HTERT RPE-1 (cell line): Measurements from ENCODE around the gene SMIM44.
"Not testable (repeated sequence)": the region's sequence is repeated elsewhere in the genome, so short reads cannot be mapped to it uniquely, and the experiment has no call there.

Experiments used
- in situ Hi-C: fragments of 300-500 bp; cut with MboI; formaldehyde crosslinking; loops from 4 replicates; pipeline ENCODE4 v1.14.3; 2020; ENCODE audit warnings: low sequenced_read_pairs

Gene SMIM44

DNA sequence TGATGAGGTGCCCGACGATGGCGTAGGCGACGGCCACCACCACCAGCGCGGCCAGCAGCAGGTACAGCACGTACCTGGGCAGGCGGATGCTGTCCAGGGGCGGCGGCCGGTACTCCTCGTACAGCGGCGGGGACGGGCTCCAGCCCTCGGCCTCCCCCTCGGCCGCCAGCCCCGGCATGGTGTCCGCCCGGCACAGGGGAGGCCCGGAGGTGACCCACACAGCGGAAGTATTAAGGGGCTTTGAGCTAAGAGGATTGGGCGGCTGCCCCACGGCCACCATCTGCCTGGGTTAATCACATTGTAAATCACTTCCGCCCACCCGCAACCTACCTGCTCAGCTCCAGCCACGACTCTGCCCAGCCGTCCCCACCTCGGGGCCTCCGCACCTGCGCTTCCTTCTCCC is at the start of gene SMIM44:
Gene SMIM44 (minus strand): TSS at position 216 of the 403 bp plus-strand sequence. CDS start 38 bp downstream, at position 178.
- in situ Hi-C loops: loop anchor here (25.0 kb wide), 1 partner anchor 171 kb away; no protein-coding TSS in a partner anchor

DNA sequence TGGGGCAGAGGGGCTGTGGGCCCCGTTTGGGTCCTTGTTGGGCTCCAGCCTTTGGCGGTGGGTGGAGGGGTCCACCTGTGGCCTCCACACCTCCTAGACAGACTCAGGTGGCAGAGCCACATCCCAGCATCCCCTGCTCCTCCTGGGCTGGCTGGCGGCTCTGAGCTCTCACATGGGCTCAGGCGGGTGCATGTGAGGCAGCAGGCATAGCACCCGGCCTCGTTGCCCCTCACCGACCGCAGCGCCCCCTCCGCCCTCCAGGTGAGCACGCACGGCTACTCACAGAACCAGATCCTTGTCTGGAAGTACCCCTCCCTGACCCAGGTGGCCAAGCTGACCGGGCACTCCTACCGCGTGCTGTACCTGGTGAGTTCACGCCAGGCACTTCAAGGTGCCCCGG is 49.8 kb upstream of the SMIM44 start:
- in situ Hi-C loops: no loop called here

- in situ Hi-C loops: no loop called here
Measured at GRCh38 chr19:3532154-3532786, 49.0 kb upstream of the SMIM44 start.

DNA sequence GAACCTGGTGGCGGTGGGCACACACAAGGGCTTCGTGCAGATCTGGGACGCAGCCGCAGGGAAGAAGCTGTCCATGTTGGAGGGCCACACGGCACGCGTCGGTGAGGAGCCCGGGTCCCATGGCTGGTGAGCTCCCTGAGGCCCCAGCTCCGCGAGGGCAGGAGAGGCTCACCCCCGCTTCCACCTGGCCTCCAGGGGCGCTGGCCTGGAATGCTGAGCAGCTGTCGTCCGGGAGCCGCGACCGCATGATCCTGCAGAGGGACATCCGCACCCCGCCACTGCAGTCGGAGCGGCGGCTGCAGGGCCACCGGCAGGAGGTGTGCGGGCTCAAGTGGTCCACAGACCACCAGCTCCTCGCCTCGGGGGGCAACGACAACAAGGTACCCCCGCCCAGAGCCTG is 48.5 kb upstream of the SMIM44 start:
- in situ Hi-C loops: no loop called here

GRCh38 chr19:3530389-3530788 is 47.1 kb upstream of the SMIM44 start:
- in situ Hi-C loops: no loop called here

DNA sequence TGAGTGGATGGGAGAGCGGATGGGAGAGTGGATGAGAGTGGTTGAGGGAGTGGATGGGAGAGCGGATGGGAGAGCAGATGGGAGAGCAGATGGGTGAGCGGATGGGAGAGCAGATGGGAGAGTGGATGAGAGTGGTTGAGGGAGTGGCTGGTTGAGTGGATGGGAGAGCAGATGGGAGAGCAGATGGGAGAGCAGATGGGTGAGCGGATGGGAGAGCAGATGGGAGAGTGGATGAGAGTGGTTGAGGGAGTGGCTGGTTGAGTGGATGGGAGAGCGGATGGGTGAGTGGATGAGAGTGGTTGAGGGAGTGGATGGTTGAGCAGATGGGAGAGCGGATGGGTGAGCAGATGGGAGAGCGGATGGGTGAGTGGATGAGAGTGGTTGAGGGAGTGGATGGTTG is 46.1 kb upstream of the SMIM44 start:
- in situ Hi-C loops: not testable (repeated sequence)

- in situ Hi-C loops: no loop called here
Measured at GRCh38 chr19:3528539-3529211, 45.4 kb upstream of the SMIM44 start.

- in situ Hi-C loops: no loop called here
Measured at GRCh38 chr19:3528080-3528479, 44.8 kb upstream of the SMIM44 start.

GRCh38 chr19:3527238-3527910 is 44.1 kb upstream of the SMIM44 start:
- in situ Hi-C loops: no loop called here

DNA sequence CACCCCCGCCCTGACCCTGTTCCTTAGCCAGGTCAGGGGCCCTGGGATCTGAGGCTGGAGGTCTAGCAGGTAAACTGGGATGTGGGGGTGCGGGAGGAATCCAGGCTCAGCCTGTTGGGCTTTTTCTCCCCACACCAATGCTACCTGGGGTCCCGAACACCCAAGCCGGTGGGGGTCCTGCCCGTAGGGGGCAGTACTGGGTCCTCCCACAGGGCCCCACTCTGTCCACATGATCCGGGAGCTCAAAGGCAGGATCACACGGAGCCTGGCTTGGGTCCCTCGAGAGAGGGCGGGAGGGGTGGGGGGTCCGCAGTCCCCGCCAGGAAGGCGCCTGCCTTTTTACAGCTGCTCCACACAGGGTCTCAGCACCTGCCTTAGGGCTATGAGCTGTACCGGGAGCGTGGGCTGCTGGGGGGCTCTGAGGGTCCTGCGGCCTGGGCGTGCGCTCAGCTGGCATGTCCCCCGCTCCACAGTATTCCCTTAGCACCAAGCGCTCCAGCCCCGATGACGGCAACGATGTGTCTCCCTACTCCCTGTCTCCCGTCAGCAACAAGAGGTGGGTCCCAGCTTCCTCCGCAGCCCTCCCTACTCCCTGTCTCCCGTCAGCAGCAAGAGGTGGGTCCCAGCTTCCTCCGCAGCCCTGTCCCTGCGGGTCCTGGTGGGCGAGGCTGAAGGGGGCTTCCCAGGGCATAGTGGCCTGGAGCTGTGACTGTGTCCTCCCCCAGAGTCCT is 43.4 kb upstream of the SMIM44 start:
- in situ Hi-C loops: no loop called here

DNA sequence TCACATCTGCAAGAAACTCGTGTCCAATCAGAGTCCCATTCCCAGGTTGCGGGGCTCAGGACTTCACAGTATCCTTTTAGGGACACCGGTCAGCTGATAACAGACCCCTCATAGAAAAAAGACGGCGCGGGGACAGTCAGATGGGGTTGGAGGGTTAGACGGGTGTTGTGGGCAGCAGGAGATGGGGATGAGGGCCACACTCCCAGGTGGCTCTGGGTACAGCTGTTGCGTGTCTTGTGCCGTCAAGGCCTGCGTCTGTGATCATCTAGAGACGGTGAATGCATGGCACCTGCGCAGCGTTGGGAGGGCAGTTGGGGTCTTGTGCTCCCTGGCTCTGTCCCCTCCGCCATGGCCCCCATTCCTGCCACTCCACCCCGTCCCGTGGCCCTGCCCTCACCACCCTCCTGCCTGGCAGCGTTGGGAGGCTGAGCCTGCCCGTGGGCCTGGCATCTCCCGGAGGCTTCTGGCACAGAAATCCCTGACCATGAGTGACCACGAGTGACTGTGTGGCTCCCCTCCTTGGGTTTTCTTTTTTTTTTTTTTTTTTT is 41.7 kb upstream of the SMIM44 start:
- in situ Hi-C loops: no loop called here

GRCh38 chr19:3524078-3524842 is 41.0 kb upstream of the SMIM44 start:
- in situ Hi-C loops: no loop called here

DNA sequence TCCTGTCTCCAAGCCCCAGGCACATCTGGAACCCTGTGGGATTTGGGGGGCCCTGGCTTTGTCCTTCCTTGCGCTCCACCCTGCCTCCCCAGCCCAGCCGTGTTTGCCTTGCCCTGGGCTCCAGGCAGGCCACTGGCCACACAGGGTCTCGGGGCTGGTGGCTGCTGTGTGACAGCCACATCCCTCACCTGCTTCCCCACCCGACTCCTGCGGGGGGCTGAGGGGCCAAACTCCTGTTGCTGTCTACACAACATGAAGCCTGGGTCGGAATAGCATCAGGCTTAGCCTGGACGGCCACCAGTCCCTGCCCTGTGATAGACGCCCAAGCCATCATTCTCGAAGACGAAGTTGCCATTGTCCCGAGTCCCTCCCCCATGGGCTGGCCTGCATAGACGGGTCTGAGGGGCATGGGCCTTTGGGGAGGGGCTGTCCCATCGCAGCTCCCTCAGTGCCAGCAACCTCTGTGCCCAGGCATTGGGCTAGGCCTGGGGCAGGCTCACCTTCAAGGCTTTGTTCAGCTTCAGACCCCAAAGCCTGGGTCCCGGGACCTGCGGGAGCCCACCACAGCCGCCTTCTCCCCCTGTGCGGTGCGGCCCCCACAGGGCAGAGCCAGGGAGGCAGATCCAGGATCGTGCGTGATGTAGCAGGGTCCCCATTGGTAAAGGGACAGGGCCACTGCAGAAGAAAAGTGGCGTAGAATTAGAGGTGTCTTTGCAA is 40.3 kb upstream of the SMIM44 start:
- in situ Hi-C loops: no loop called here

DNA sequence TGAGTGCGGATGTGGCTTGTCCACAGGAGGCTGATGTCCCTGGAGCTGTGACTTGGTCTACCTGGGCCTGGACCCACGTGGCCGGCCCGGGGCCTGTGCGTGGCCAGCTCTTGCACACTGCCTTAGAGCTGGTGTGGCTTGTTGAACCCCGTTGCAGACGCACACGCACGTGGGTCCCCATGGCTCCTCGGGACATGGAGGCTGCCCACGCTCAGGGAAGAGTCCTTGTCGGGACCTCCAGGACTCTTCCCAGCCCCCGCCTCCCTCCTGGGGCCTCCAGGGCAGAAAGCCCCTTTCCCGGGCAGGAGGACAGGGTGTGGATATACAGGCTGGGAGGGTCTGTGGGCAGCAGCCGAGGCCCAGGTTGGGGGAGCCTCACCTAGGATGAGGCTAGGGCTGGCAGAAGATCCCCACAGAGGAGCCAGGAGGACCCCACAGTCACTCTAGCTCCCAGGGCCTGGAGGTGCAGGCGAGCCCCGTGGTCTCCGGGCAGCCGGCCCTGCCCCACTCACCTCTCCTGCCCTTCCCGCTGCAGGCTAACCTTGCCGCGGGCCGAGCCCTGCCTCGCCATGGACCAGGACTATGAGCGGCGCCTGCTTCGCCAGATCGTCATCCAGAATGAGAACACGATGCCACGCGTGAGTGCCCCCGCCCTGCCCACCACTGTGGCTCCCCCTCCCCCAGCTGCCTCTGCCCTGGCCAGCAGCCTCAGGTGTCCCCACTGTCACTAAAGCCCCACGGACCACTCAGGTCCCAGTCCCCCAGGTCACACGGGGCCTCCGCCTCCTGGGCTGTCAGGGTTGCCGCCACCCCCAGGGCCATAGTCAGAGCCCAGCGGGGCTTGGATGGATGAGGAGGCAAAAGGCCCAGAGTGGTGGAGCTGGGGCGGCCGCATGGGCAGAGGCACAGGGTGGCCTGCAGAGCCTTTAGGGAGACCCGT is 39.5 kb upstream of the SMIM44 start:
- in situ Hi-C loops: no loop called here

DNA sequence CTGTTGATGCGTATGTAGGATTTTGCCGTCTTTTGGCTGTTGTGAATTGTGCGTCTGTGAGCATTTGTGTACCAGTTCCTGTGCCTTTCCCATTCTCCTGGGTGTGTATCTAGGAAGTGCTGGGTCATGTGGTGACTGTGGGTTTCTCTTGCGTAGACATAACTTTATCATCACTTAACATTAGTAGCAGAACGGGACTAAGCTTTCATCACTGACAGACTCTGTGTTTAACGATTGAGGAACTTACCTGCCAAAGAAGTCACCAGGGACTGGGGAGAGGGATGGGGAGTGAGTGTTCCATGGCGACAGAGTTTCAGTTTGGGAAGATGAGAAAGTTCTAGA is 37.8 kb upstream of the SMIM44 start:
- in situ Hi-C loops: no loop called here

DNA sequence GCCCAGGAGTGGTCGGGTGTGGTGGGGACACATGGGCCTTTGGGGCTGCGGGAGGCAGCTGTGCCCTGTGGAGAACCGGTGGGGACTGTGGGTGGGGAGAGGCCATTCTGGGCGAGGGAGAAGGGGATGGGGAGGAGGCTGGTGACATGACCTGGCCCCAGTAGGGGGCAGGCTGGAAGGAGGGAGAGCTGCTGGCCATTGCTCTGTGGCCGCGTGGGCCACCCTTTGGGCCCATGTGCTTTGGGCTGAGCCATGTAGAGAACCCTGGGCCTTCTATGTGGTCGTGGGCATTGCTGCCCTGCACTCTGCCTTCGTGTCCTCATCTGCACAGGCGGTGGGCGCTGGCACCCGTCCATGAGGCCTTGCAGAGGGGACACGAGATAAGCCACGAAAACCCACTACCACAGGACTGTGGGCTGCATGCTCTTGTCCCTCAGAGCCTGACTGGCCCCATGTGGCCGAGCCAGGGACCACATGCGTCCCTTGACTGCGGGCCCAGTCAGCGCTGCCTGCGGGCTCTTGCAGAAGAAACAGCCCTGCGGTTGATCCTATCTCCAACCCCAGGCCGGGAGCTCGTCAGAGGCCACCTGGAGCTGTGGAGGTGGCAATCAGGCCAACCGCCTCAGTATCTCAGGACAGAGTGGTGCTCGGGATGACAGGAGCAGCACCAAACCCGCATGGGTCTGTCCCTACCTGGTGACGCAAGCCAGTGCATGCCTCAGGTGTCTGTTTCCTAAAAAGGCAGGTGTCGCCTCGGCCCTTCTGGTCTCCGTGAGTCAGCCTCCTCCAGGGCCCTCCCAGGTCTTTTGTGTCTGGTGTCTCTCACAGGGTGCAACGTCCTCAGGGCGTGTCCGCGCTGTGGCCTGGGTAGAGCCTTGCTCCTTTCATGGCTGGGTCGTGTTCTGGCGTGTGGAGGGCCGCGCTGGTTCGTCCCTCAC is 37.2 kb upstream of the SMIM44 start:
- in situ Hi-C loops: no loop called here

- in situ Hi-C loops: no loop called here
Measured at GRCh38 chr19:3519126-3519525, 35.9 kb upstream of the SMIM44 start.

DNA sequence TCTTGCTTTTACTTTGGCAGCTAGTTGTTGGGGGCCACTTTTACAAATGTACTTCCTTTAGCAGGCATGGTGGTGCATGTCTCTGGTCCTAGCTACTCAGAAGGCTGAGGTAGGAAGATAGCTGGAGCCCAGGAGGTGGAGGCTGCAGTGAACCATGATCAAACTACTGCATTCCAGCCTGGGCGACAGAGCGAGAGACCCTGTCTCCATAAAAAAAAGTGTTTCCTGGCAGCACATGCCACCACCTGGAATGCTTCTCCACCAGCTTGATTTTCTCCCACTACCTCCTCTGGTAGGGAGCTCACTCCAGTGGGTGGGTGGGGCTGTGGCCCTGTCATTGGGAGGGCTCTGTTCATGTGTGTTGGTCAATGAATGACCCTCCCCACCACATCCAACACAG is 35.4 kb upstream of the SMIM44 start:
- in situ Hi-C loops: no loop called here
